ENCODE results near the gene SPATA20. TPM values are rescaled to one million over a fixed set of nuclear protein-coding genes. Genes with fewer than 3 reads are reported as not detected.

Gene SPATA20
- total RNA-seq, 4 donors from 2014 or later: 27.6 to 56.0 (median 40.6) TPM

GRCh38 chr17:50511058-50511457, 35.9 kb upstream of the SPATA20 start:
- WGBS, 2 donors: 24 to 30% methylated on average over 3 of the region's 3 CpGs
- DNase-seq (ENCODE audit: low spot score in 2 of 2): no peak
- H3K4me3 ChIP-seq (ENCODE audit: low read depth, poor library complexity, severe bottlenecking): no peak overlapping the region
- intact Hi-C loops (cut with DNase I; ENCODE audit: low total_unique reads): no loop called here
- TF ChIP-seq CTCF (IDR thresholded peaks at IDR 0.05) (no peak), POLR2A (IDR thresholded peaks at IDR 0.05) (no peak)

GRCh38 chr17:50513495-50513894, 33.5 kb upstream of the SPATA20 start:
- DNase-seq (ENCODE audit: low spot score in 2 of 2): no peak
- no peak overlapping the region for H3K4me3 ChIP-seq (ENCODE audit: low read depth, poor library complexity, severe bottlenecking)
- WGBS, 2 donors: 64 to 75% methylated on average over 4 of the region's 4 CpGs
- TF ChIP-seq CTCF (IDR thresholded peaks at IDR 0.05): no peak
- no peak for TF ChIP-seq POLR2A (IDR thresholded peaks at IDR 0.05)
- intact Hi-C loops (cut with DNase I; ENCODE audit: low total_unique reads): no loop called here

- WGBS, 2 donors: 83 to 86% methylated on average over 3 of the region's 3 CpGs
- DNase-seq (ENCODE audit: low spot score in 2 of 2): no peak
- TF ChIP-seq CTCF (IDR thresholded peaks at IDR 0.05): no peak
- no peak for TF ChIP-seq POLR2A (IDR thresholded peaks at IDR 0.05)
- intact Hi-C loops (cut with DNase I; ENCODE audit: low total_unique reads): no loop called here
- H3K4me3 ChIP-seq (ENCODE audit: low read depth, poor library complexity, severe bottlenecking): no peak overlapping the region
Observed at GRCh38 chr17:50514388-50514787, 32.6 kb upstream of the SPATA20 start.

GRCh38 chr17:50514936-50515702, 31.9 kb upstream of the SPATA20 start:
- intact Hi-C loops (cut with DNase I; ENCODE audit: low total_unique reads): no loop called here
- TF ChIP-seq POLR2A (IDR thresholded peaks at IDR 0.05): no peak
- TF ChIP-seq CTCF (IDR thresholded peaks at IDR 0.05): no peak
- WGBS, 2 donors: 56 to 60% methylated on average over 6 of the region's 6 CpGs
- no peak overlapping the region for H3K4me3 ChIP-seq (ENCODE audit: low read depth, poor library complexity, severe bottlenecking)
- no peak for DNase-seq (ENCODE audit: low spot score in 2 of 2)

GRCh38 chr17:50517011-50517410, 30.0 kb upstream of the SPATA20 start:
- TF ChIP-seq CTCF (IDR thresholded peaks at IDR 0.05) (no peak), POLR2A (IDR thresholded peaks at IDR 0.05) (no peak)
- no peak for DNase-seq (ENCODE audit: low spot score in 2 of 2)
- H3K4me3 ChIP-seq (ENCODE audit: low read depth, poor library complexity, severe bottlenecking): no peak overlapping the region
- intact Hi-C loops (cut with DNase I; ENCODE audit: low total_unique reads): no loop called here
- WGBS, 2 donors: 73 to 89% methylated on average over 4 of the region's 4 CpGs
